Breast epithelium (tissue), 3 donors: ENCODE measurements around the gene KREMEN2.

Experiments used
- POLR2A ChIP-seq: fragments of 450-650 bp; IDR thresholded peaks from one replicate; pipeline ENCODE4 v1.6.1; 2016; ENCODE audit warnings: antibody characterized with exemption, mild to moderate bottlenecking, moderate library complexity
- POLR2AphosphoS5 ChIP-seq, 3 donors: sonication (generic); formaldehyde crosslinking; IDR thresholded peaks; one replicate each; pipeline ENCODE4 v1.6.1; 2017; ENCODE audit warnings: antibody characterized with exemption in 3 of 3
- TF ChIP-seq, protein P1 (sequence below), 3 donors: fragments of 450-650 bp; IDR thresholded peaks; one replicate each; pipeline ENCODE4 v1.5.1; 2016 to 2017; ENCODE audit warnings: antibody characterized with exemption in 3 of 3, mild to moderate bottlenecking in 3 of 3, moderate library complexity in 3 of 3

DNA sequence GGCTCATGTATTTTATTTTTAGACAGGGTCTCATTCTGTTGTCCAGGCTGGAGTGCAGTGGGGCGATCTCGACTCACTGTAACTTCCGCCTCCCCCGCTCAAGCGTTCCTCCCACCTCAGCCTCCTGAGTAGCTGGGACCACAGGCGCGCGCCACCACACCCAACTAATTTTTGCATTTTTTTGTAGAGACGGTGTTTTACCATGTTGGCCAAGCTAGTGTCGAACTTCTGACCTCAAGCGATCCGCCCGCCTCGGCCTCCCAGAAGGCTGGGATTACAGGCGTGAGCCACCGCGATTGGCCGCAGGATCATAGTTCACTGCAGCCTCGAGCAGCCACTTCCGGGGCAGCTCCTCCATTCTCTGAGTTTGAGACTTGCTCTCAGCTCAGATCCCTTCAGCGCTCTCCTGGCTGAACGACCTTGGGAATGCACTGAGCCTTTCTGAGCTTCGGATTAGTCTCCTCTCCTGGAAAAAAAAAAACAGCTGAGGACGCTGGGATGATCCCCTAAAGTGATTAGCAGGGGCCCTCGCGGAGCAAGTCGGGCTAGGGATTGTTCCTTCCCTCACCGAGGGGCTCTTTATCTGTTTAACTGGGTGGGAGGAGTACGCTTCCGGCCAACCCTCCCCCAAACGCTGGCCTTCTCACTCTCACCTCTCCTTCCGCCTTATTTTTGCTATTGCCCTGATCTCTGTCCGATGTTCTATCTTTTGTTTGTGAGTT is 17.3 kb downstream of the KREMEN2 start:
- TF ChIP-seq, protein P1, sequence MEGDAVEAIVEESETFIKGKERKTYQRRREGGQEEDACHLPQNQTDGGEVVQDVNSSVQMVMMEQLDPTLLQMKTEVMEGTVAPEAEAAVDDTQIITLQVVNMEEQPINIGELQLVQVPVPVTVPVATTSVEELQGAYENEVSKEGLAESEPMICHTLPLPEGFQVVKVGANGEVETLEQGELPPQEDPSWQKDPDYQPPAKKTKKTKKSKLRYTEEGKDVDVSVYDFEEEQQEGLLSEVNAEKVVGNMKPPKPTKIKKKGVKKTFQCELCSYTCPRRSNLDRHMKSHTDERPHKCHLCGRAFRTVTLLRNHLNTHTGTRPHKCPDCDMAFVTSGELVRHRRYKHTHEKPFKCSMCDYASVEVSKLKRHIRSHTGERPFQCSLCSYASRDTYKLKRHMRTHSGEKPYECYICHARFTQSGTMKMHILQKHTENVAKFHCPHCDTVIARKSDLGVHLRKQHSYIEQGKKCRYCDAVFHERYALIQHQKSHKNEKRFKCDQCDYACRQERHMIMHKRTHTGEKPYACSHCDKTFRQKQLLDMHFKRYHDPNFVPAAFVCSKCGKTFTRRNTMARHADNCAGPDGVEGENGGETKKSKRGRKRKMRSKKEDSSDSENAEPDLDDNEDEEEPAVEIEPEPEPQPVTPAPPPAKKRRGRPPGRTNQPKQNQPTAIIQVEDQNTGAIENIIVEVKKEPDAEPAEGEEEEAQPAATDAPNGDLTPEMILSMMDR (IDR thresholded peaks at IDR 0.05) = no peak
- TF ChIP-seq POLR2A = no peak
- TF ChIP-seq POLR2AphosphoS5 (IDR thresholded peaks at IDR 0.05) = no peak
